ENCODE results near the gene ITSN1.
"Not testable (repeated sequence)": the region's sequence is repeated elsewhere in the genome, so short reads cannot be mapped to it uniquely, and the experiment has no call there.

GRCh38 chr21:33617565-33617964 lies 24.7 kb upstream of the ITSN1 start:
- not testable (repeated sequence) for TF ChIP-seq CTCF (IDR thresholded peaks at IDR 0.05; ENCODE audit: poor library complexity, severe bottlenecking); POLR2AphosphoS5 (IDR thresholded peaks at IDR 0.05); EZH2 (IDR thresholded peaks at IDR 0.05; ENCODE audit: borderline replicate concordance, insufficient read depth, low read length, poor library complexity, severe bottlenecking); RAD21 (conservative IDR thresholded peaks at IDR 0.05); REST (IDR thresholded peaks at IDR 0.05; ENCODE audit: borderline replicate concordance); EP300 (conservative IDR thresholded peaks at IDR 0.05; ENCODE audit: poor library complexity, severe bottlenecking); TAF1 (IDR thresholded peaks at IDR 0.05; ENCODE audit: low read depth)
